Panc1 (cell line): ENCODE results near the gene RBL2. TPM values are rescaled to one million over a fixed set of nuclear protein-coding genes. Genes with fewer than 3 reads are reported as not detected.

Experiments used
- ATAC-seq: fragments of 200-7000 bp; cut with Tn5 transposase; 2 replicates; pipeline ENCODE4 v1.9.1; 2020; ENCODE audit warnings: mild to moderate bottlenecking, moderate library complexity
- BruUV-seq: library from RNA; stranded (reverse); fragments of 400-500 nt; replicated peaks from 2 replicates; lab custom pipeline; 2021; lab: Mats Ljungman, UMichigan
- CTCF ChIA-PET: fragments of 300-600 bp; sonication (Branson Sonifier 250); formaldehyde crosslinking; loops from one replicate; lab custom pipeline; 2022; ENCODE audit warnings: antibody characterized with exemption; lab: Charles Lee
- POLR2A ChIA-PET: fragments of 300-600 bp; sonication (Branson Sonifier 250); formaldehyde crosslinking; loops from one replicate; lab custom pipeline; 2022; ENCODE audit warnings: antibody characterized with exemption; lab: Charles Lee
- DNase-seq: peaks from one replicate; pipeline ENCODE4 v3.0.0-alpha.2; 2010; ENCODE audit warnings: low read depth, low spot score
- H3K27ac ChIP-seq: 2 replicates; pipeline ENCODE4 v1.5.1; 2011; ENCODE audit warnings: mild to moderate bottlenecking, low read length, inconsistent platforms
- H3K27me3 ChIP-seq: fragments of 200-500 bp; sonication (Bioruptor generic); 2 replicates; pipeline ENCODE4 v1.6.0; 2014; ENCODE audit warnings: low read length, inconsistent platforms; ENCODE audit not compliant: control insufficient read depth, insufficient read depth
- H3K36me3 ChIP-seq: fragments of 200-500 bp; sonication (Bioruptor generic); 2 replicates; pipeline ENCODE4 v1.5.1; 2014; ENCODE audit warnings: inconsistent platforms, mild to moderate bottlenecking, low read length, moderate library complexity; ENCODE audit not compliant: control insufficient read depth, insufficient read depth
- H3K4me1 ChIP-seq: 2 replicates; pipeline ENCODE4 v1.5.1; 2011; ENCODE audit warnings: inconsistent platforms, mild to moderate bottlenecking, low read length, moderate library complexity; ENCODE audit not compliant: control insufficient read depth, insufficient read depth
- H3K4me3 ChIP-seq, 2 experiments: 2 replicates each; pipeline ENCODE4 v1.5.1; 2011 to 2012; ENCODE audit warnings: low read depth in 2 of 2, low read length in 2 of 2, mild to moderate bottlenecking in 2 of 2, inconsistent platforms in 1 of 2, moderate library complexity in 1 of 2
- H3K9me3 ChIP-seq: fragments of 200-500 bp; sonication (Bioruptor generic); 2 replicates; pipeline ENCODE4 v1.5.1; 2014; ENCODE audit warnings: low read depth, mild to moderate bottlenecking, inconsistent platforms, low read length, moderate library complexity; ENCODE audit not compliant: control insufficient read depth, insufficient read depth
- POLR2AphosphoS5 ChIP-seq: IDR thresholded peaks from 2 replicates; pipeline ENCODE4 v1.6.1; 2012; ENCODE audit warnings: mild to moderate bottlenecking, low read depth, low read length, moderate library complexity
- SIN3A ChIP-seq: IDR thresholded peaks from 2 replicates; pipeline ENCODE4 v1.6.1; 2012; ENCODE audit warnings: low read depth, mild to moderate bottlenecking, low read length, moderate library complexity, borderline replicate concordance; ENCODE audit not compliant: insufficient read depth
- TCF7L2 ChIP-seq: IDR thresholded peaks from 2 replicates; pipeline ENCODE4 v1.6.1; 2011; ENCODE audit warnings: mild to moderate bottlenecking, low read depth, low read length, inconsistent platforms
- in situ Hi-C: cut with HindIII; loops from 2 replicates; pipeline ENCODE4 v1.10.0; 2016; ENCODE audit warnings: low sequenced_read_pairs, low pct_unique_long_range_greater_than_20kb
- intact Hi-C: fragments of 100-400 bp; cut with micrococcal nuclease; formaldehyde crosslinking; loops from one replicate; pipeline ENCODE4 v1.10.0; 2022; ENCODE audit not compliant: unreplicated experiment
- total RNA-seq: library from RNA; stranded (reverse); gene quantifications from one replicate; pipeline ENCODE4 v1.2.1, GENCODE V29; 2021; ENCODE audit not compliant: unreplicated experiment
- TF ChIP-seq, protein P1 (sequence below): fragments of 450-650 bp; IDR thresholded peaks from 2 replicates; pipeline ENCODE4 v1.5.1; 2017; ENCODE audit warnings: mild to moderate bottlenecking
- TF ChIP-seq, protein P2 (sequence below), 2 experiments: IDR thresholded peaks; 2 replicates each; pipeline ENCODE4 v1.6.1; 2011 to 2012; ENCODE audit warnings: low read depth in 2 of 2, control low read depth in 1 of 2, low read length in 1 of 2, mild to moderate bottlenecking in 1 of 2, moderate library complexity in 1 of 2; ENCODE audit not compliant: insufficient read depth in 1 of 2

Gene RBL2
- total RNA-seq, 1 experiment from 2014 or later = 28.9 TPM

DNA sequence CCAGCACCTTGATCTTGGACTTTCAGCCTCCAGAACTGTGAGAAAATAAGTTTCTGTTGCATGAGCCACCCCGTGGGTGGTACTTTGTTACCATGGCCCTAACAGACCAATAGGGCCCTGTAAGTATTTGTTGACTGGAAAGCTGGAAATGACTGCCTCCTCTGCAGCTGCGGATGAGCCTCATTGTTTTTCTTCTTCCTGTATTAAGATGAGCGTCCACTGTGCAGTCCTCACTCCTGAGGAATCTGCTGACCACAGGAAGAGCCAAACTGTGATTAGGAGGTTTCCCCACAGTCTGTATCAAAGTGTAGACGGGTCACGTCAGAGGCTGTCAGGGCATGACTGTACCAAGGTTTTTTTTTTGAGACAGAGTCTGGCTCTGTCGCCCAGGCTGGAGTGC lies 81.0 kb downstream of the RBL2 start:
- in situ Hi-C loops = no loop called here
- H3K27ac ChIP-seq = no peak overlapping the region
- ChIA-PET POLR2A (no interaction called here), CTCF (no interaction called here)
- no TSS peak for BruUV-seq
- H3K4me3 ChIP-seq = no peak overlapping the region
- no peak for ATAC-seq
- H3K36me3 ChIP-seq = no peaks in the 10 kb centered on the region
- TF ChIP-seq POLR2AphosphoS5 = no peak
- TF ChIP-seq TCF7L2 = no peak
- TF ChIP-seq, protein P1, sequence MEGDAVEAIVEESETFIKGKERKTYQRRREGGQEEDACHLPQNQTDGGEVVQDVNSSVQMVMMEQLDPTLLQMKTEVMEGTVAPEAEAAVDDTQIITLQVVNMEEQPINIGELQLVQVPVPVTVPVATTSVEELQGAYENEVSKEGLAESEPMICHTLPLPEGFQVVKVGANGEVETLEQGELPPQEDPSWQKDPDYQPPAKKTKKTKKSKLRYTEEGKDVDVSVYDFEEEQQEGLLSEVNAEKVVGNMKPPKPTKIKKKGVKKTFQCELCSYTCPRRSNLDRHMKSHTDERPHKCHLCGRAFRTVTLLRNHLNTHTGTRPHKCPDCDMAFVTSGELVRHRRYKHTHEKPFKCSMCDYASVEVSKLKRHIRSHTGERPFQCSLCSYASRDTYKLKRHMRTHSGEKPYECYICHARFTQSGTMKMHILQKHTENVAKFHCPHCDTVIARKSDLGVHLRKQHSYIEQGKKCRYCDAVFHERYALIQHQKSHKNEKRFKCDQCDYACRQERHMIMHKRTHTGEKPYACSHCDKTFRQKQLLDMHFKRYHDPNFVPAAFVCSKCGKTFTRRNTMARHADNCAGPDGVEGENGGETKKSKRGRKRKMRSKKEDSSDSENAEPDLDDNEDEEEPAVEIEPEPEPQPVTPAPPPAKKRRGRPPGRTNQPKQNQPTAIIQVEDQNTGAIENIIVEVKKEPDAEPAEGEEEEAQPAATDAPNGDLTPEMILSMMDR = no peak
- TF ChIP-seq SIN3A = no peak
- TF ChIP-seq, protein P2, sequence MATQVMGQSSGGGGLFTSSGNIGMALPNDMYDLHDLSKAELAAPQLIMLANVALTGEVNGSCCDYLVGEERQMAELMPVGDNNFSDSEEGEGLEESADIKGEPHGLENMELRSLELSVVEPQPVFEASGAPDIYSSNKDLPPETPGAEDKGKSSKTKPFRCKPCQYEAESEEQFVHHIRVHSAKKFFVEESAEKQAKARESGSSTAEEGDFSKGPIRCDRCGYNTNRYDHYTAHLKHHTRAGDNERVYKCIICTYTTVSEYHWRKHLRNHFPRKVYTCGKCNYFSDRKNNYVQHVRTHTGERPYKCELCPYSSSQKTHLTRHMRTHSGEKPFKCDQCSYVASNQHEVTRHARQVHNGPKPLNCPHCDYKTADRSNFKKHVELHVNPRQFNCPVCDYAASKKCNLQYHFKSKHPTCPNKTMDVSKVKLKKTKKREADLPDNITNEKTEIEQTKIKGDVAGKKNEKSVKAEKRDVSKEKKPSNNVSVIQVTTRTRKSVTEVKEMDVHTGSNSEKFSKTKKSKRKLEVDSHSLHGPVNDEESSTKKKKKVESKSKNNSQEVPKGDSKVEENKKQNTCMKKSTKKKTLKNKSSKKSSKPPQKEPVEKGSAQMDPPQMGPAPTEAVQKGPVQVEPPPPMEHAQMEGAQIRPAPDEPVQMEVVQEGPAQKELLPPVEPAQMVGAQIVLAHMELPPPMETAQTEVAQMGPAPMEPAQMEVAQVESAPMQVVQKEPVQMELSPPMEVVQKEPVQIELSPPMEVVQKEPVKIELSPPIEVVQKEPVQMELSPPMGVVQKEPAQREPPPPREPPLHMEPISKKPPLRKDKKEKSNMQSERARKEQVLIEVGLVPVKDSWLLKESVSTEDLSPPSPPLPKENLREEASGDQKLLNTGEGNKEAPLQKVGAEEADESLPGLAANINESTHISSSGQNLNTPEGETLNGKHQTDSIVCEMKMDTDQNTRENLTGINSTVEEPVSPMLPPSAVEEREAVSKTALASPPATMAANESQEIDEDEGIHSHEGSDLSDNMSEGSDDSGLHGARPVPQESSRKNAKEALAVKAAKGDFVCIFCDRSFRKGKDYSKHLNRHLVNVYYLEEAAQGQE (IDR thresholded peaks at IDR 0.05; ENCODE audit: insufficient read depth in 1 of 2, low read depth in 2 of 2, low read length in 1 of 2) = no peak
- no peaks in the 10 kb centered on the region for H3K9me3 ChIP-seq
- DNase-seq = no peak
- intact Hi-C loops = no loop called here
- H3K4me1 ChIP-seq = peaks cover 3% of the 10 kb centered on the region; the same call in 1 of the 2 replicates
- H3K27me3 ChIP-seq = no peaks in the 10 kb centered on the region

DNA sequence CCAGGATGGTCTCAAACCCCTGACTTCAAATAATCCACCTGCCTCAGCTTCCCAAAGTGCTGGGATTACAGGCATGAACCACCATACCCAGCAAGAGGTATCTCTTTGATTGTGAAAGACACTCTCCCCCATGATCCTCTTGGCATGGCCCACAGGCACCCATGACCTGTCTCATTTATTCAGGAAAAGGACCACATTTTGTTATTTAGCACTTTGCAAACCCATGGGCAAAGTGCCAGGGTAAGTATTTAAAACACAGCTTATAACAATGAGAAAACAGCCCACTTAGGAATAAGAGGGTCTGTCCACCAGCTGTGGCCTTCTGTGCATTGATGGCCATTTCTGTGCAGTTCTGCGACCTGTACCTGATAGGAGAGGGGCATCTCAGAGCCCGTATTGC lies 81.5 kb downstream of the RBL2 start:
- Histone ChIP-seq H3K4me3 (no peak overlapping the region), H3K27me3 (no peaks in the 10 kb centered on the region), H3K36me3 (no peaks in the 10 kb centered on the region), H3K9me3 (no peaks in the 10 kb centered on the region), H3K27ac (no peak overlapping the region), H3K4me1 (peaks cover 3% of the 10 kb centered on the region; the same call in 1 of the 2 replicates)
- in situ Hi-C loops (no loop called here), intact Hi-C loops (no loop called here)
- no peak for ATAC-seq
- no TSS peak for BruUV-seq
- ChIA-PET POLR2A (no interaction called here), CTCF (no interaction called here)
- DNase-seq = no peak
- TF ChIP-seq SIN3A = no peak
- TF ChIP-seq, protein P1 = no peak
- TF ChIP-seq TCF7L2 = no peak
- TF ChIP-seq, protein P2 (IDR thresholded peaks at IDR 0.05; ENCODE audit: insufficient read depth in 1 of 2, low read depth in 2 of 2, low read length in 1 of 2) = no peak
- TF ChIP-seq POLR2AphosphoS5 = no peak
